HepG2 (cell line): ENCODE data around the gene SEC31A. TPM values are rescaled to one million over a fixed set of nuclear protein-coding genes. Genes with fewer than 3 reads are reported as not detected.
A peak's percentile ranks its signal among the peaks of the same experiment; 100 is the strongest.

Experiments used
- ATF2 ChIP-seq: sonication (generic); formaldehyde crosslinking; IDR thresholded peaks from 2 replicates; pipeline ENCODE4 v1.4.0; 2020; ENCODE audit warnings: missing genetic modification reagents
- E2F5 ChIP-seq: sonication (generic); formaldehyde crosslinking; conservative IDR thresholded peaks from 2 replicates; pipeline ENCODE4 v1.4.0; 2020; ENCODE audit warnings: missing genetic modification reagents
- FUBP1 ChIP-seq: sonication (generic); formaldehyde crosslinking; IDR thresholded peaks from 2 replicates; pipeline ENCODE4 v1.5.1; 2020; ENCODE audit warnings: missing genetic modification reagents, mild to moderate bottlenecking, borderline replicate concordance
- HDAC1 ChIP-seq: sonication (generic); formaldehyde crosslinking; IDR thresholded peaks from 2 replicates; pipeline ENCODE4 v1.5.1; 2020; ENCODE audit warnings: mild to moderate bottlenecking, missing genetic modification reagents
- HMG20B ChIP-seq: conservative IDR thresholded peaks from 2 replicates; pipeline ENCODE4 v1.6.1; 2016; ENCODE audit warnings: missing genetic modification reagents, missing compliant biosample characterization
- HMGXB4 ChIP-seq, 2 experiments: sonication (generic) in 1 of 2; formaldehyde crosslinking in 1 of 2; IDR thresholded peaks; 2 replicates each; pipeline versions ENCODE4 v1.4.0 to v1.6.1; 2018 to 2020; ENCODE audit warnings: missing genetic modification reagents in 2 of 2, borderline replicate concordance in 1 of 2, low read depth in 1 of 2, mild to moderate bottlenecking in 1 of 2, missing biosample characterization in 1 of 2
- NBN ChIP-seq: fragments of 450-650 bp; conservative IDR thresholded peaks from 2 replicates; pipeline ENCODE4 v1.6.1; 2017
- NCOA2 ChIP-seq: sonication (generic); formaldehyde crosslinking; IDR thresholded peaks from 2 replicates; pipeline ENCODE4 v1.8.0; 2022; ENCODE audit warnings: inconsistent platforms
- REXO4 ChIP-seq: sonication (generic); formaldehyde crosslinking; IDR thresholded peaks from 2 replicates; pipeline ENCODE4 v1.8.0; 2022; ENCODE audit warnings: missing genetic modification reagents, mild to moderate bottlenecking, borderline replicate concordance
- SSRP1 ChIP-seq: IDR thresholded peaks from 2 replicates; pipeline ENCODE4 v1.6.1; 2016; ENCODE audit warnings: control low read depth
- TMF1 ChIP-seq: sonication (generic); formaldehyde crosslinking; IDR thresholded peaks from 2 replicates; pipeline ENCODE4 v1.8.1; 2022; ENCODE audit warnings: low read depth, missing genetic modification reagents
- ZBTB26 ChIP-seq: IDR thresholded peaks from 2 replicates; pipeline ENCODE4 v1.6.1; 2016; ENCODE audit warnings: missing compliant biosample characterization, missing genetic modification reagents, borderline replicate concordance
- ZFP62 ChIP-seq: sonication (generic); formaldehyde crosslinking; IDR thresholded peaks from 2 replicates; pipeline ENCODE4 v1.4.0; 2020; ENCODE audit warnings: missing genetic modification reagents
- ZNF180 ChIP-seq: sonication (generic); formaldehyde crosslinking; IDR thresholded peaks from 2 replicates; pipeline ENCODE4 v1.4.0; 2020; ENCODE audit warnings: low read depth, missing genetic modification reagents, borderline replicate concordance
- ZNF547 ChIP-seq: sonication (generic); formaldehyde crosslinking; IDR thresholded peaks from 2 replicates; pipeline ENCODE4 v1.5.1; 2020; ENCODE audit warnings: mild to moderate bottlenecking, missing genetic modification reagents
- ZNF580 ChIP-seq: IDR thresholded peaks from 2 replicates; pipeline ENCODE4 v1.6.1; 2016; ENCODE audit warnings: low read depth, borderline replicate concordance
- ZNF746 ChIP-seq: sonication (generic); formaldehyde crosslinking; IDR thresholded peaks from 2 replicates; pipeline ENCODE4 v1.8.0; 2022; ENCODE audit warnings: mild to moderate bottlenecking, missing genetic modification reagents
- ZNF841 ChIP-seq: sonication (generic); formaldehyde crosslinking; IDR thresholded peaks from 2 replicates; pipeline ENCODE4 v1.8.1; 2023; ENCODE audit warnings: missing genetic modification reagents, borderline replicate concordance
- polyA plus RNA-seq, 8 experiments: library from polyadenylated mRNA; depleted of rRNA in 3 of 8; stranded (reverse) in 7 of 8; unstranded in 1 of 8; fragments of >200 nt; fragmentation: Illumina TruSeq in 4 of 8; extraction: Trizol in 4 of 8; gene quantifications; 2 replicates each; pipeline versions ENCODE4 v1.2.1 to v1.2.3, GENCODE V29; 2011 to 2016; ENCODE audit warnings: low read depth in 4 of 8, missing spikeins in 1 of 8, mixed read lengths in 1 of 8; ENCODE audit not compliant: insufficient read depth in 1 of 8
- total RNA-seq, 5 experiments: library from RNA; depleted of rRNA; stranded (reverse); fragments of >200 nt; fragmentation: Illumina TruSeq; extraction: Trizol; gene quantifications; 2 replicates each; pipeline ENCODE4 v1.2.3, GENCODE V29; 2016; ENCODE audit warnings: low read depth in 1 of 5

Gene SEC31A
- total and polyA plus RNA-seq, 2 of the 13 experiments (the other 11 are each of a cell fraction or from before 2014, with no cell fraction given) = 231 to 435 TPM

DNA sequence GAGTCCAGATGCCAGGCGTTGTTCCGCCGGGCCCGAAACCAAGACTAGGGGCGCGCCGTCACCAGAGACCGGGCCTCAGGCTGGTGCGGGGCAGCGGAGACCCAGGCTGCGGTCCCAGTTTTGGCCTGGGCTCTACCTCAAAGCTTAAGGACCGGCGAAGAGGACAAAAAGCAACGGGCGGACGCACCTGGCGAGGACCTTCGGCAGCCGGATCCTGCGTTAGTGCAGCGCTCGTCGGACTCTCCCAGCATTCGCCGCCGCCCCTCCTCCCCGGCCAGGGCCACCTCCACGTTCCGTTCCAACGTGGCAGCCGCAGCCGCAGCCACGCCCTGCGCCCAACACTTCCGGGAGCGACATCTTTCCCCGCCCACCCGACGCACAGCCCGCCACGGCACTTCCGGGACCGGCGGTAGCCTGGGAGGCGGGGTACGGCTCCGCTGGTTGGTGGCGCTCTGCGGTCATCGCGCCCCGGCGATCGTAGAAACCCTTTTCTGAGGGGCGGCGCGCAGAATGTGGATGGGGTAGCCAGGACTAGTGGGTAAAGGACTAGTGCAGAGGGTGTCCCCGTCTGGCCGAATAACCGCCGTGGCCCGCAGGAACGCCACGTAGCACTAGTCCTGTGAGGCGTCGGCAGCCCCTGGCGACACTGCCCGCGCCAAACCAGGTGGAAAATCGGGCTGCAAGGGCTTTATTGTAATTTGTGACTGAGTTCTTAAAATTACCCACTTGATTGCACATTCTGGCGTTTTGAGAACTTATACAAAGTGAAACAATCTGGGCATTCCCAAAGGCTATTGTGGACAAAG, at the start of gene SEC31A (continued):
- TF ChIP-seq NCOA2 (peak; percentile 63), HDAC1 (peak; percentile 96), HMGXB4 (CRISPR knock-in tag; IDR thresholded peaks at IDR 0.05; ENCODE audit: borderline replicate concordance in 1 of 2, low read depth in 1 of 2) (peak; percentile 87 to 90; a peak in 3 of 4 replicates), ZFP62 (CRISPR knock-in tag) (no peak), ATF2 (no peak; the same call in 1 of the 2 replicates), E2F5 (CRISPR knock-in tag) (no peak), REXO4 (CRISPR knock-in tag) (no peak), ZNF180 (no peak), ZNF580 (CRISPR knock-in tag) (peak; percentile 65; the same call in 1 of the 2 replicates), TMF1 (CRISPR knock-in tag) (peak; percentile 93), ZNF746 (peak; percentile 53; the same call in 1 of the 2 replicates), ZNF547 (CRISPR knock-in tag) (peak; percentile 95), HMG20B (CRISPR knock-in tag) (0 out of 2 replicates have a peak, but pooled peaks have one; percentile 3), SSRP1 (CRISPR knock-in tag) (no peak), FUBP1 (no peak), NBN (no peak), ZNF841 (CRISPR knock-in tag) (no peak), ZBTB26 (CRISPR knock-in tag) (no peak)
